ENCODE data around the gene LYPD3. TPM values are rescaled to one million over a fixed set of nuclear protein-coding genes. Genes with fewer than 3 reads are reported as not detected.
A peak's percentile ranks its signal among the peaks of the same experiment; 100 is the strongest.
"Not testable (repeated sequence)": the region's sequence is repeated elsewhere in the genome, so short reads cannot be mapped to it uniquely, and the experiment has no call there.

The LYPD3 gene
- total RNA-seq, 2 donors from 2014 or later = 3.1 to 4.1 TPM

DNA sequence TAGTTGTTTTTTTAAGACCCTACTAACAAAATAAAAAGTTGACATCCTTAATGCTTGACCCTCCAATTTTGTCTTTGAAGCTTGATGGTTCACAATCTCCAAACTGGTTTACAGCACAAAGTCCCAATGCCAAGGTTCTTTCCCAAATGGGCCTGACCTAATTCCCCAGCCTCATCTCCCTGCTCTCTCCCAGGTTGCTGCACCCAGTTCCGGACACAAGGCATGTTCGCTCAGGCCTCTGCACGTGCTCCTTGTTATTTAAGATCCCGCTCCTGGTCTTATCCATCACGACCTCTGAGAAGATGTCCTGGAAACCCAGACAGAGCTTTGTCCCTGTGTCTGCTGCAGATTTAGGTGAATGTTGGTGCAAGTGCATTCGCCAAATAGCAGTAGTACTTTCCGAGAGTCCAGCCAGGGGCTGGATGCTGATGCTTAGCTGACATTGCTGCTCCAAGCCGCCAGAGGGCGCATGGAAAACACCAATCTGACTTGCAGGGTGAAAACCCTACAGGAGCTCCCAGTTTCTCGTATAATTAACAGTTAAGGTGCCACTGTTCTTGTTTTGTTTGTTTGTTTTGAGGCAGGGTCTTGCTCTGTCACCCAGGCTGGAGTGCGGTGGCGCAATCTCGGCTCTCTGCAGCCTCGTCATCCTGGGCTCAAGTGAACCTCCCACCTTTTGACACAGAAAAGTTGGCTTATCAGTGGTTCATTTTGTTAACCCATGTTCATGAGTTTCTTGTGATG, 18.5 kb downstream of the LYPD3 start:
- Mint-ChIP-seq H3K4me1 (ENCODE audit: low read depth) (peaks cover 37% of the 10 kb centered on the region), H3K27ac (no peak overlapping the region), H3K27me3 (ENCODE audit: low read depth) (no peaks in the 10 kb centered on the region), H3K4me3 (no peak overlapping the region), H3K36me3 (ENCODE audit: insufficient read depth in 2 of 2) (no peaks in the 10 kb centered on the region), H3K9me3 (peaks cover 0 to 2% of the 10 kb centered on the region in 2 donors)
- DNase-seq (peak; percentile 71 to 77), ATAC-seq (replicated peaks in 1 of 2) (peak; percentile 73 to 80)

DNA sequence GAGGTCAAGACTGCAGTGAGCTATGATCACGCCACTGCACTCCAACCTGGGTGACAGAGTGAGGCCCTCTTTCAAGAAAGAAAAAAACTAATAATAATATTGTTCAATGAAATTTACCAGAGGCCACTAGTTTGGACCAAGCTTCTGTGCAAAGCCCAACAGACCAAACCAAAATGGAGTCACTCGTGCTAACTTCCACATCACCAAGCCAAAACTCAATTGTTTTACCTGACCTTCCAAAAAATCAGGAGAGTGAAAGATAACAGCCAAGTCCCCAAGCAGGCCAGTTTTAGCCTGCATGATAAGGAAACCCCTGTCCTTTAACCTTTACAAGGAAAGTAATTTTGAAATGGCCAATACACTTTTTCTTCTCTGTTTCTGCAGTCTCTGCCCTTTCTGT, 20.0 kb downstream of the LYPD3 start:
- H3K4me3 Mint-ChIP-seq = no peak overlapping the region
- H3K9me3 Mint-ChIP-seq = no peaks in the 10 kb centered on the region
- ATAC-seq (replicated peaks in 1 of 2) (no peak), DNase-seq (no peak)
- H3K27me3 Mint-ChIP-seq (ENCODE audit: low read depth) = no peaks in the 10 kb centered on the region
- no peak overlapping the region for H3K27ac Mint-ChIP-seq
- H3K4me1 Mint-ChIP-seq (ENCODE audit: low read depth) = peaks cover 24% of the 10 kb centered on the region
- no peaks in the 10 kb centered on the region for H3K36me3 Mint-ChIP-seq (ENCODE audit: insufficient read depth in 2 of 2)

DNA sequence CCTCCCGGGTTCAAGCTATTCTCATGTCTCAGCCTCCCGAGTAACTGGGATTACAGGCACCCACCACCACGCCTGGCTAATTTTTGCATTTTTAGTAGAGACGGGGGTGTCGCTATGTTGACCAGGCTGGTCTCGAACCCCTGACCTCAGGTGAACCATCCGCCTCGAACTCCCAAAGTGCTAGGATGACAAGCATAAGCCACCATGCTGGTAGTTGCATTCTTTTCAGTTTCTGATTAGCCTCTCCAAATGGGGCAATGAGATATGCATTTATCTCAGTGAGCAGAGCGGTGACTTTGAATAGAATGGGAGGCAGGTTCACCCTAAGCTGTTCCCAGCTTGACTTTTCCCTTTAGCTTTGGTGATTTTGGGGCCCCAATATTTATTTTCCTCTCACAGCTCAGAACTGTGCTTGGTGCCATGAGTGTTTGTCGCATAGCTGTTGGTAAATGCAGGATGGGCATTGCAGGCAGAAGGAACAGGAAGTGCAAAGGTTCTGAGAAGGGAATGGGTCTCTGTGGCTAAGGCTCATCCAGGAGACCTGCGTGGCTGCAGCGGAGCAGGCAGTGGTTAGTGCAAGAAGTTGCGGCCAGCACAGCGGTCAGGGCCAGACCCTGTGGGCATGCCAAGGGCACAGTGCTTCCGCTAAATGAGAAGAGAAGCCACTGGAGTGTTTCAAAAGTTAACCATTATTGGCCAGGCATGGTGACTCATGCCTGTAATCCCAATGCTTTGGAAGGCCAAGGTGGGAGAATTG, 20.7 kb downstream of the LYPD3 start:
- Mint-ChIP-seq H3K4me3 (no peak overlapping the region), H3K27ac (no peak overlapping the region), H3K9me3 (peaks cover 0 to 1% of the 10 kb centered on the region in 2 donors), H3K36me3 (ENCODE audit: insufficient read depth in 2 of 2) (peaks cover 0 to 2% of the 10 kb centered on the region in 2 donors), H3K27me3 (ENCODE audit: low read depth) (no peaks in the 10 kb centered on the region), H3K4me1 (ENCODE audit: low read depth) (peaks cover 23% of the 10 kb centered on the region)
- ATAC-seq (replicated peaks in 1 of 2) = no peak
- no peak for DNase-seq

DNA sequence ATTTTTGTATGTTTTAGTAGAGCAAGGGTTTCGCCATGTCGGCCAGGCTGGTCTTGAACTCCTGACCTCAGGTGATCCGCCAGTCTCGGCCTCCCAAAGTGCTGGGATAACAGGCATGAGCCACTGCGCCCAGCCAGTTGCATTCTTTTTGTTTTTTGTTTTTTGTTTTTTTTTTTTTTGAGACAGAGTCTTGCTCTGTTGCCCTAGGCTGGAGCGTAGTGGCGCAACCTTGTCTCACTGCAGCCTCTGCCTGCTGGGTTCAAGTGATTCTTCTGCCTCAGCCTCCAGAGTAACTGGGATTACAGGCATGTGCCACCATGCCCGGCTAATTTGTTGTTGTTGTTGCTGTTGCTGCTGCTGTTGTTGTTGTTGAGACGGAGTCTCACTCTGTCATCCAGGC, 21.3 kb downstream of the LYPD3 start:
- not testable (repeated sequence) for H3K27ac Mint-ChIP-seq; ATAC-seq (replicated peaks in 1 of 2); H3K4me3 Mint-ChIP-seq; DNase-seq; H3K36me3 Mint-ChIP-seq (ENCODE audit: insufficient read depth in 2 of 2); H3K27me3 Mint-ChIP-seq (ENCODE audit: low read depth); H3K9me3 Mint-ChIP-seq
- peaks cover 21% of the 10 kb centered on the region for H3K4me1 Mint-ChIP-seq (ENCODE audit: low read depth)

DNA sequence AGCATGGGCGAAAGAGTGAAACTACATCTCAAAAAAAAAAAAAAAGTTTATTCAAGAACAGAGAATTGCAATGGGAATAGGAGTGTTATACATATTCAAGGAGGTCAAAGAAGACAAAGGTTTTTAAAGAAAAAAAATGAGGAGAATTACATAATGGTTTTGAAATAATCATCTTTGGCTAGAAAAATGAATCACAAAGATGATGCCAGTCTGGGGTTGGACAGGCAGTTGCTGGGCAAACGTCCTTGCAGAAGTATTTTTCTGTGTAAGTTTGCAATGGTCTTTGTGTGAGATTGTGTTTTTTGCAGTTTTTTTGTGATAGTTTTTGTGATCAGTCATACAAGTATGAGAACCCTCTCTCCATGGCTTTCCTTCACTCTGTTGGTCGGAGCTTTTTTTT, 23.7 kb downstream of the LYPD3 start:
- Mint-ChIP-seq H3K27me3 (ENCODE audit: low read depth) (no peaks in the 10 kb centered on the region), H3K9me3 (peaks cover 0 to 3% of the 10 kb centered on the region in 2 donors), H3K27ac (no peak overlapping the region), H3K4me1 (ENCODE audit: low read depth) (peaks cover 36% of the 10 kb centered on the region), H3K36me3 (ENCODE audit: insufficient read depth in 2 of 2) (peaks cover 2 to 5% of the 10 kb centered on the region in 2 donors), H3K4me3 (no peak overlapping the region)
- ATAC-seq (replicated peaks in 1 of 2) (no peak), DNase-seq (no peak)

DNA sequence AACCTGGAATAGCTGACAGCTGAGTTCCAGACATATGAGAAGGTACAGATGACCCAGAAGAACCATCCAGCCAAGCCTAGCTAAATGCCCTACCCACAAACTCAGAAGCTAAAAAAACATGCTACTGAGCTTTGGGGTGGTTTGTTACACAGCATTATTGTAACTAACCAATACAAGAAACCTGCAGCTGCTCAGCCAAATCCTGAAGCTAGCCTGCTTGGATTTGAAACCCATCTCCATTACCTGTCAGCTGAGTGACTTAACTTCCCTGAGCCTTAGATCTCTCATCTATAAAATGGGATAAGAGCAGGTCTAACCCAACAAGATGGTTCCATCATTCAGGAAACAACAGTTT, 25.7 kb downstream of the LYPD3 start:
- no peak overlapping the region for H3K27ac Mint-ChIP-seq
- ATAC-seq (replicated peaks in 1 of 2) (no peak), DNase-seq (no peak)
- H3K27me3 Mint-ChIP-seq (ENCODE audit: low read depth) = no peaks in the 10 kb centered on the region
- peaks cover 2 to 5% of the 10 kb centered on the region in 2 donors for H3K36me3 Mint-ChIP-seq (ENCODE audit: insufficient read depth in 2 of 2)
- H3K4me3 Mint-ChIP-seq = no peak overlapping the region
- H3K4me1 Mint-ChIP-seq (ENCODE audit: low read depth) = peaks cover 34% of the 10 kb centered on the region
- peaks cover 0 to 3% of the 10 kb centered on the region in 2 donors for H3K9me3 Mint-ChIP-seq

DNA sequence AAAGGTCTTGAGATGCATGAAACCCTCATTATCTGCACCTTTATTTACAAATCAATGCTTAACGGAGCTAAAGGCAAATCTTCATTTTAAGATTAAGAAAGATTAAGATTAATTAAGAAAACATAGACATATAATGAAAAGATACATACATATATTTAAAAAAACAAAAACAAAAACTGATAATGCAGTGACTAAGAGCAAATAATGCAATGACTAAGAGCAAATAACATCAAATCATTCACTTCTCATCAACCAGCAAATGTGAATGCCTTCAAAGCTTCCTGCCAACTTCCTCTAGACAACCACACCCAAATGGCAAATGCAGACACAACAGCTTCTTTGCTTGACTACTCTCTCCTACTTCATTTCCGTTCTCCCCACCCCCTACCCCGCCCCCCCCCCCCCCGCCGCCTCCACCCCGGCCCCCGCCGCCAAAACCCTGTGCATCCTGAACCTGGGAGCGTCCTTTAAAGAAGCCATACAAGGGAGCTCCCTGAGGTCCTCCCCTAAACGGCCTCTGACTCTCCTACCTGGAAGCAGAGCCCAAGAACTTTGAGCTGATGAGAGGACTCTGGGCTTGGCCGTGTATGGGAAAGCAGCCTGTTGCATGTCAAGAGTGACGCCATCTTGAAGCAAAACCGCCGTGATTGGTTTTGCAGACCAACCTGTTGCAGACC, 26.2 kb downstream of the LYPD3 start:
- Mint-ChIP-seq H3K4me3 (peak overlapping the region; percentile 39 to 62), H3K36me3 (ENCODE audit: insufficient read depth in 2 of 2) (peaks cover 2 to 5% of the 10 kb centered on the region in 2 donors), H3K27ac (peak overlapping the region; percentile 54), H3K9me3 (peaks cover 0 to 3% of the 10 kb centered on the region in 2 donors), H3K27me3 (ENCODE audit: low read depth) (no peaks in the 10 kb centered on the region), H3K4me1 (ENCODE audit: low read depth) (peaks cover 34% of the 10 kb centered on the region)
- ATAC-seq (replicated peaks in 1 of 2) (peak; percentile 47 to 79), DNase-seq (peak in 1 of 2 donors; percentile 9)

DNA sequence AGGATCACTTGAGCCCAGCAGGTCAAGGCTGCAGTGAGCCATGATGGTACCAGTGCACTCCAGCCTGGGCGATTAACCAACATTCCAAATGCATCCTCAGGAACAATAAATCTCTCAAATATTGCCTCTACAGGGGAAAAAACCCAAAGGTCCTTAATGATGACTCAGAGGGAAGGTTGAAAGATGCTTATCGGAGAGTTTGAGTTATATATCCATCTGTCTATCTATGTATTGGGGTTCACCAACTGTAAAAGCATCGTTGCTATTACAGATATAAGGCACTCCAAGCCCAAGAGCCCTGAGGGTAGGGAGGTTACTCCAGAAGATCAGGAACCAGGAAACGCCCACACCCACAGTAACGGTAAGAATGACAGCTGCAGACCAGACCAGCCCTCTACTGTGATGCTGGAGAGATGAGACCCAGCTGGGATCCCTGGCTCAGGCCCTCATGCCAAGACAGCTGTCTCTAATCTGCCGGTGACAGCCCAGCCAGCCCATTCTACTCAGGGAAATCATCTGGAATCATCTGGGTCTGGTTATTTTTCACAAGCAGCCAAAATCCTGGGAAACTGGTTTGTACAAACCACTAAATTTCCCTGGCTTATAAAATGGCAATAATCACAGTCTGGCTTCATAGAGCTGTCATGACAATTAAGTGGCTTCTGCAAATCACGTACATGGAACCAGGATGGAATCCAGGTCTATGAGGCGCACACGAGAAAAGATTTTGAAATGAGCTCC, 26.9 kb downstream of the LYPD3 start:
- peak overlapping the region; percentile 39 to 62 for H3K4me3 Mint-ChIP-seq
- ATAC-seq (replicated peaks in 1 of 2) = peak in 1 of 2 donors; percentile 56
- peaks cover 32% of the 10 kb centered on the region for H3K4me1 Mint-ChIP-seq (ENCODE audit: low read depth)
- no peak for DNase-seq
- peak overlapping the region; percentile 54 for H3K27ac Mint-ChIP-seq
- H3K36me3 Mint-ChIP-seq (ENCODE audit: insufficient read depth in 2 of 2) = peaks cover 2 to 5% of the 10 kb centered on the region in 2 donors
- no peaks in the 10 kb centered on the region for H3K27me3 Mint-ChIP-seq (ENCODE audit: low read depth)
- peaks cover 0 to 3% of the 10 kb centered on the region in 2 donors for H3K9me3 Mint-ChIP-seq

DNA sequence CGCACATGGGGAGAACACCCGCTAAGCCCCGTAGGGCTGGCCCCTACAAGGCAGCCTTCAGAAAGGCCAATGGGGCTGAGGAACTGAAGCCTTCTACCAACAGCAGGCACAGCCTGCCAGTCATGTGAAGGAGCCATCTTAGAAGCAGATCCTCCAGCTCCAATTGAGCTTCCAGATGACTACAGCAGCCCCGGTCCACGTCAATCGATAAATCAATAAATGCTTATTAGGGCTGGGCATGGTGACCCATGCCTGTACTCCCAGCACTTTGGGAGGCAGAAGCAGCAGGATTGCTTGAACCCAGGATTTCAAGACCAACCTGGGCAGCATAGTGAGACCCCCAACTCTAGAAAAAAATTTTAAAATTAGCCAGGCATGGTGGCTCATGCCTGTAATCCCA, 27.7 kb downstream of the LYPD3 start:
- DNase-seq (no peak), ATAC-seq (replicated peaks in 1 of 2) (no peak)
- Mint-ChIP-seq H3K4me3 (peak overlapping the region in 1 of 2 donors; percentile 42), H3K27me3 (ENCODE audit: low read depth) (no peaks in the 10 kb centered on the region), H3K4me1 (ENCODE audit: low read depth) (peaks cover 33% of the 10 kb centered on the region), H3K27ac (no peak overlapping the region), H3K36me3 (ENCODE audit: insufficient read depth in 2 of 2) (peaks cover 2 to 5% of the 10 kb centered on the region in 2 donors), H3K9me3 (peaks cover 0 to 3% of the 10 kb centered on the region in 2 donors)

DNA sequence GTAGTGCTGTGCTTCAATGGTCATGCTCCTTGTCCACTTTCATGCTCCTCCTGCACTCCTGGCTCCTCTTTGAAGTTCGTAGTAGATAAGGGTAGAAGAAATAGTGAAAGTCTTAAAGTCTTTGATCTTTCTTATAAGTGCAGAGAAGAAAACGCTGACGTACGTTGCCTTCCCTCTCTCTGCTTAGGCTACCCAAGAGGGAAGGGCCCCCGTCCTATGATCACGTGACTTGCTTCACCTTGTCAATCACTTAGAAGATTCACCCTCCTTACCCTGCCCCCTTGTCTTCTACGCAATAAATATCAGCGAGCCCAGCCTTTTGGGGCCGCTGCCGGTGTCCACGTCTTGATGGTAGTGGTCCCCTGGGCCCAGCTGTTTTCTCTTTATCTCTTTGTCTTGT, 28.1 kb downstream of the LYPD3 start:
- not testable (repeated sequence) for H3K27ac Mint-ChIP-seq; H3K9me3 Mint-ChIP-seq; DNase-seq; H3K36me3 Mint-ChIP-seq (ENCODE audit: insufficient read depth in 2 of 2); ATAC-seq (replicated peaks in 1 of 2); H3K27me3 Mint-ChIP-seq (ENCODE audit: low read depth)
- Mint-ChIP-seq H3K4me3 (peak overlapping the region in 1 of 2 donors; percentile 42), H3K4me1 (ENCODE audit: low read depth) (peaks cover 35% of the 10 kb centered on the region)

DNA sequence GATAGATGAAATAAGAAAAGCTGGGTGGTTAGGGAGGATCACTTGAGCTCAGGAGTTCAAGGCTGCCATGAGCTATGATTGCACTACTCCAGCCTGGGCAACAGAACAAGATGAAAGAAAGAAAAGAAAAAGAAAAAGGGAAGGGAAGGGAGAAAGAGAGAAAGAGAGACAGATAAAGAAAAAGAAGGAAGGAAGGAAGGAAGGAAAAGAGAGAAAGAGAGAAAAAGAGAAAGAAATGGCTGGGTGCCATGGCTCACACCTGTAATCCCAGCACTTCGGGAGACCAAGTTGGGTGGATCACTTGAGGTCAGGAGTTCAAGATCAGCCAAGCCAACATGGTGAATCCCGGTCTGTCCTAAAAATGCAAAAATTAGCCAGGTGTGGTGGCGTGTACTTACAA, 29.6 kb downstream of the LYPD3 start:
- Mint-ChIP-seq H3K4me3 (no peak overlapping the region), H3K4me1 (ENCODE audit: low read depth) (peaks cover 39% of the 10 kb centered on the region), H3K27ac (no peak overlapping the region), H3K27me3 (ENCODE audit: low read depth) (no peaks in the 10 kb centered on the region), H3K36me3 (ENCODE audit: insufficient read depth in 2 of 2) (peaks cover 2 to 5% of the 10 kb centered on the region in 2 donors), H3K9me3 (peaks cover 0 to 3% of the 10 kb centered on the region in 2 donors)
- DNase-seq (no peak), ATAC-seq (replicated peaks in 1 of 2) (no peak)

DNA sequence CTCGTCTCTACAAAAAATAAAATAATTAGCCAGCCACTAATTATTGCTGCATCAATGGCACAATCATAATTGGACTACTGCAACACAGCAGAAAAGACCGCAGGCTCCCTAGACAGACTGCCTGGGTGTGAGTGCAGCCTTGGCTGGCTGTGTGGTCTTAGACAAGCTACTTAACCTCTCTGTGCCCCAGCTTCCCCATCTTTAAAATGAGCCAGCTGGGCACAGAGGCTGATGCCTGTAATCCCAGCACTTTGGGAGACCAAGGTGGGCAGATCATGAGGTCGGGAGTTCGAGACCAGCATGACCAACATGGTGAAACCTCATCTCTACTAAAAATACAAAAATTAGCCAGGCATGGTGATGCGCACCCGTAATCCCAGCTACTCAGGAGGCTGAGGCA, 31.7 kb downstream of the LYPD3 start:
- Mint-ChIP-seq H3K27me3 (ENCODE audit: low read depth) (no peaks in the 10 kb centered on the region), H3K4me1 (ENCODE audit: low read depth) (peaks cover 39% of the 10 kb centered on the region), H3K27ac (no peak overlapping the region), H3K4me3 (no peak overlapping the region), H3K9me3 (no peaks in the 10 kb centered on the region), H3K36me3 (ENCODE audit: insufficient read depth in 2 of 2) (no peaks in the 10 kb centered on the region)
- ATAC-seq (replicated peaks in 1 of 2) (no peak), DNase-seq (no peak)

DNA sequence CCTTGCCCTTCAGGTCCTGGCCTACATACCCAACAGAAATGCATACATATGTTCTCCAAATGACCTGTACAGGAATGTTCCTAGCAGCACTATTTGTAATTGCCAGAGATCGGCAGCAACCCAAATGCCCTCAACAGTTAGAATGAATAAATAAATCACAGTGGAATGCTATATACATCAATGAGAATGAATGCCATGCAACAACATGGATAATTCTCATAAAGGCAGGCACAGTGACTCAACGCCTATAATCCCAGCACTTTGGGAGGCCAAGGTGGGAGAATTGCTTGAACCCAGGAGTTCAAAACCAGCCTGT, 32.1 kb downstream of the LYPD3 start:
- H3K9me3 Mint-ChIP-seq = no peaks in the 10 kb centered on the region
- peaks cover 35% of the 10 kb centered on the region for H3K4me1 Mint-ChIP-seq (ENCODE audit: low read depth)
- H3K4me3 Mint-ChIP-seq = no peak overlapping the region
- no peak overlapping the region for H3K27ac Mint-ChIP-seq
- ATAC-seq (replicated peaks in 1 of 2) = no peak
- no peak for DNase-seq
- no peaks in the 10 kb centered on the region for H3K27me3 Mint-ChIP-seq (ENCODE audit: low read depth)
- H3K36me3 Mint-ChIP-seq (ENCODE audit: insufficient read depth in 2 of 2) = no peaks in the 10 kb centered on the region
